ENCODE data around the gene VAT1L. TPM values are rescaled to one million over a fixed set of nuclear protein-coding genes. Genes with fewer than 3 reads are reported as not detected.
A peak's percentile ranks its signal among the peaks of the same experiment; 100 is the strongest.
"Not testable (repeated sequence)": the region's sequence is repeated elsewhere in the genome, so short reads cannot be mapped to it uniquely, and the experiment has no call there.

Gene VAT1L
- polyA plus RNA-seq, 10 donors = 1.9 to 14.0 (median 8.1) TPM

- DNase-seq = no peak
Measured at GRCh38 chr16:77991701-77992100, 203.3 kb downstream of the VAT1L start.

DNA sequence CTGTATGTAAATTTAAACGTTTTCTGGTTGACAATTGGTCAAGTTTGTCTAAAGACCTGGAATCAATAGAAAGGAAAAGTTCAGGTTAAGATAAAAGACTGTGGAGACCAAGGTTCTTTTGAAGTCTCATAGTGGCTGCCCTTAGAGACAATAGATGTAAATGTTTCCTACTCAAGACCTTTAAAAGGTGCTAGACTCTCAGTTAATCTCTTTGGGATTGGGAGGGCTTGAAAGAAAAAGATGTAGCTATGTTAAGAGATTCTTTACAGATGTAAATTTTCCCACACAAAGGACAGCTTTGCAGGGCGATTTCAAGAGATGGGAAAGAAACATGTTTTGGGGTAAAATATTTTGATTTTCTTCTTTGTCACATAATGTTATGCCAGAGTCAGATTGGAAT, 204.0 kb downstream of the VAT1L start:
- DNase-seq = not testable (repeated sequence)

DNA sequence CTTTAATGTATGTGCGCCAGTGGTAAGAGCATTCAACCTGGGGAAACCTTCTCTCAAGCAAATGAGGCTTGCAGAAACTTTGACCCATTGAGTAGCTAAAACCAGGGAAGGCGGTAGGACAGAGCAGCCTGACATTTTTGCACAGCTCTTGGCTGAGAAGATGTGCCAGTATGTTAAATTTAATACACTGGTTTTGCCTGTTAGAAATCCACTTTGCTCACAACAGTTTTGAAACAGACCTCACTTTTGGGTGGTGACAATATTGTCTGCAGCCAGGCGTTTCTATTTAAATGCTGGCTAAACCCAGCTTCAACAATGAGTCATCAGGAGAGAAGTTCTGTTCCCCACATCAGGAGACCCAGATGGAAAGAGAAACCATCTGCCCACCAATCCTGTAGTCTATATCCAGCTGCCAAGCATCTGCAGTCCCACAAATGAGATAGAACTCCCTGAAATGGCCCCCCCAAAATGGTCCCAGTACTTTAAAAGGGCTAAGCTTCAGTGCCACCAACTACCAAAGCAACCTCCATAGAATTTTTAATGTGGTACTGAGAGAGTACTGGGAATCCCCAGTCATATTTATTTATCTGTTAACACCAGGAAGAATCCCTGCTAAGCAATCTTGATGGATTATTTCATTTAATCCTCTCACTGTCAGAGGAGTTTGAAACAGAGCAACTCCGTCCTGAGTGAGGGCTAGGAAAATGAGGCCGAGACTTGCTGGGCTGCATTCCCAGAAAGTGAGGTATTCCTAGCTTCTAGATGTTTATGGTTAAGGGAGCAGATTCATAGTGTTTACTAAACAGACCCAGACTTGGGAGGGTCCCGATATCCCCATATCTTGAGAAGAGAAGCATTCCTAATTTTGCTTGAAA, 205.0 kb downstream of the VAT1L start:
- DNase-seq = peak; percentile 58 to 80 (median 78)

- DNase-seq = no peak
Measured at GRCh38 chr16:77995843-77996455, 207.6 kb downstream of the VAT1L start.

DNA sequence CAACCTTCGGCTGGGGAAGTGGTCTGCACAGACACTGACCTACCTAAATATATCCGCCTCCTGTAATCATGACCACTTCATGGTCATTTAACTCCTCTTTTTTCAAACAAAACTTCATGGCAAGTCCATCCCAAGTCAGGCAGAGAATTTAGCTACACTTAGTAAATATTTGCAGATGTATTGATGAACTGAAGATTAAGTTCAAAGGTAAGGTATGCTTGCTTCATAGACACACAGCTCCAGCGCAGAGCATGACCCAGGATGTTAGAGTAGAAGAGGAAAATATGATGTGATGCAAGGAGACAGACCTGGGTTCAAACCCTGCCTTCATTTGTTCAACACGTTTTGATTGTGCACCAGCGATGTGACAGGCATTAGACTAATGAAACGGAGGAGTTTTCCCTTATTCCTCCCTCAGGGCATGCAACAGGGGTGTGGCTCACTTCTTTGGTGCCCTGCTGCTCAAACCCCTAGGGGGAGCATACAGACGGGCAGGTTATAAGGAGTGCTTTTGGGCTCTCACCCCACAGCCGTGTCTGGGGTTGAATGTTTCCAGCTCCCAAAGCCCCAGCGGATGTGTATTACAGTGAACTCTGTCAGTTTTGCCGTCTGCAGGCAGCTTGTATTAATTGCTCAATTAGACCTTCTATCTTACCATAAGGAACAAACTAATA, 210.1 kb downstream of the VAT1L start:
- no peak for DNase-seq

- peak in 1 of 3 donors; percentile 7 for DNase-seq
Measured at GRCh38 chr16:78001451-78002025, 213.2 kb downstream of the VAT1L start.

GRCh38 chr16:78002915-78003538, 214.7 kb downstream of the VAT1L start:
- peak; percentile 75 to 83 (median 79) for DNase-seq

- DNase-seq = no peak
Measured at GRCh38 chr16:78004517-78004916, 216.2 kb downstream of the VAT1L start.

DNA sequence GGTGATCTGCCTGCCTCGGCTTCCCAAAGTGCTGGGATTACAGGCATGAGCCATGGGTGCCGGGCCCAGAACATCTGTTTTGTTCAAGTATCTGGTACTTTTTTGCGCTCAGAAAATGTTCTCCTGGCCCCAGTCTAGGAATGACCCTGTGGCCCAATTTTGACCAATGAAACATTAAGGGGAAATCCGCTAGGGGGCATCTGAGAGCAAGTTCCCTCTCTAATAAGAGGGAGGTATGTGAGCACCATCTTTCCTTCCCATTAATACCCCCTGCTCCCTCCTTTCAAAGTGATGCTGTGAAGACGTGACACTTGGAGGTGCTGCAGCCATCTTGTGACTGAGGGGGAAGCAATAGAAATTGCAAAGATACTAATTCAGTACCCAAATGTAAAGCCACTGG, 217.5 kb downstream of the VAT1L start:
- DNase-seq = no peak

GRCh38 chr16:78007121-78007520, 218.8 kb downstream of the VAT1L start:
- DNase-seq = no peak

DNA sequence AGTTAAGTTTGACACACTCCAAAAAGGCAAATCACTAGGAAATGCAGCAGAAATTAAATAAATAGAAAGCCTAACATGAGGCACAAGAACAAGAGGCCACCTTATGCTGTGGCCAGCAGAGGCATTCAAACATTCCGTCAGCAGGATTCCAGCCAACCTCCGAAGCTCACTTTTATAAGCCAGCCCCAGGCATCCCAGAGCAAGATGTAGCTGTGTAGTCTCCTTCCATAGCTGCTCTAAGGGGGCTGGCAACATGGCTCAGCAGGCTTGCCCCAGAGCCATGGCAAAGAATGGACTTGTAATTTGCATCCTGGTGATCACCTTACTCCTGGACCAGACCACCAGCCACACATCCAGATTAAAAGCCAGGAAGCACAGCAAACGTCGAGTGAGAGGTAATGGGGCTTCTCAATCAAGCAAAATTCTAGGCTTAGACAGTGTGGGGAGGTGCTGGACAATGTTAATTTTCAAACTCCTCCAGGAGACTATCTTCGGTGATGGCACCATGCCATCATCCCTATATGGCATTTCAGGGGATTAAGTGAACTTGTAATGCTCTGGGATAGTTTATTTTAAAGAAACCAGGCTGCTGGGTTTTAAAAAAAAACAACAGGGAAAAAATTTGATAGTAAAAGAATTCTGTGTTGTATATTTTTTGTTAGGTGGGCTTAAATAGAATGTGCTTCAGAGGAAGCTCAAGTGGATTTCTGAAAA, 234.1 kb downstream of the VAT1L start, which contains the start of gene CLEC3A:
Gene CLEC3A (plus strand): TSS at position 202 of the 714 bp plus-strand sequence. CDS start 79 bp downstream, at position 281.
- no peak for DNase-seq

DNA sequence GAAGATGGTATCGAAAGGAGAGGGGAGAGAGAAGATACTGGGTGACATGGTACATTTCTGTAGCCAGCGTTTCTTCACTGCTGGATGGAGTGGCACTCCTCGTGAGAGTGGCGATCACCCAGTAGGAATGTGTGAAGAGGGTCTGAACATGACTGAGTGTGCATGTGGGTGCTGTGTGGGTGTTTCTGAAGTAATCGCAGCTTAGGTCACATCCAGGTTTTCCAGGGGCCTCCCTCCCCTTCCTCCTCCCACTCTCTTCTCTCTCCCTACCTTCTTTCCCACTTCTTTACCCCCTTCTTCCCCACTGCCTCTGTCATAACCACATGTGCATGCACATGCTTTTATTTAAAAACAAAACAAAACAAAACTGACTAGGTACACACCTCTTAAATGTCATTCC, 235.8 kb downstream of the VAT1L start:
- DNase-seq = no peak

- DNase-seq = no peak
Measured at GRCh38 chr16:78025631-78026030, 237.3 kb downstream of the VAT1L start.

DNA sequence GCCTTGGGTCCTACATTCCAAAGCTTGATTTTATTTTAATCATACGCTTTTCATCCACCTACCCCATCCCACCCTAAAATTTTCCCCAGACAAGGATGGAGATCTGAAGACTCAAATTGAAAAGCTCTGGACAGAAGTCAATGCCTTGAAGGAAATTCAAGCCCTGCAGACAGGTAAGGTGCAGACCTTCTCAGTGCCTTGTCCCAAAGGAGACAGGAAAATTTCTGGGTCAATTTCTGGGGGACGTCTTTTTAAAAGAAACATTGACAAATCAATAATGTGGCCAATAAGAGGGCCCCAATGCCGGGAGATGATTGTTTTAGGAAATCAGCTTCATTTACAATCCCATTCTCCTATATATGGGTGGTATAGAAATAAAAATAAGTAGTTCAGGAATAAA, 239.7 kb downstream of the VAT1L start:
- DNase-seq = no peak

Other genes with a start within 250 kb of the VAT1L start
- gene NUDT7, start 66.0 kb upstream of the VAT1L start, polyA plus RNA-seq (ENCODE audit: insufficient read length in 10 of 10) = 1 to 10 TPM; 3.5 to 6.4 (median 5.0) TPM
- gene CLEC3A, start 234.0 kb downstream of the VAT1L start, polyA plus RNA-seq (ENCODE audit: insufficient read length in 10 of 10) = not detected

Data from muscle of back (tissue), 11 donors.